Stimulated activated CD8-positive, alpha-beta memory T cell treated with anti-CD3 and anti-CD28 coated beads, Interleukin-7, amount 100 ng/mL, for 1 hour (primary cell): Measurements from ENCODE around the gene DIP2A.
A peak's percentile ranks its signal among the peaks of the same experiment; 100 is the strongest.

ENCODE experiments used
- DNase-seq, 2 donors: peaks; one replicate each; pipeline ENCODE4 v3.0.0-alpha.2; 2020; ENCODE audit warnings: low read depth in 2 of 2

The DIP2A gene

DNA sequence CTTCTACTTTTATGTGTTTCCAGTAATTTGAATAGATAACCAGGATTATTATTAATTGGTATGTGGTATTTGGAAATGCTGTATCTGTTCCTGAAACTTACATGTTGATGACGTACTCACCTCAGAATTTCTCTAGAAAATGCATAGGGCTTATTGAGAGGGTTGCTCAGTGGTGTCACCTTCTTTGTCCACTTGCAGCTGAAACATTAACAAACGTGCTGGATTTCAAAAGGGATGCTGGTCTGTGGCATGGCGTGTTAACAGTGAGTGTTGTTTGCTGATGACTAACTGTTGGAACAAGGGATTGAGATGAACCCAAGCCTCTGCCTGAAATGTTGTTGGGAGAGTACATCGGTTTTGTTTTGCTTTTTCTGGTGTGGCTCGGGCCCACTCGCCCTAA lies 78.3 kb downstream of the DIP2A start:
- DNase-seq = no peak

DNA sequence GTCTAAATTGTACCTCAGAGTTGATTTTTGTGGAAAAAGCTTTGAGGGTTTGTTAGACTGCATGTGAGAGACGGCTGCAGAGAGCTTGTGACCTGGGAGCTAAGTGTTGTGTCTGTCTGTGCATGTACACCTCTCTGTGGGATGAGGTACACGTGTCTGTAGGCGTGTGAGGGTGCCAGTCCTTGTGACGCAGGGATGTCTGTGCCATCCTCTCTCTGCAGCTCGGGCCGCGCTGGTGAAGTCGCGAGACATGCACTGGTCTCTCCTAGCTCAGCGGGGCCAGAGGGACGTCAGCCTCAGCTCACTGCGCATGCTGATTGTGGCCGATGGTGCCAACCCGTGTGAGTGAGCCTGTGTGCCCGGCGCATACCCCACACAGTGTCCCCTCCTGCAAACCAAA lies 79.6 kb downstream of the DIP2A start:
- DNase-seq = no peak

DNA sequence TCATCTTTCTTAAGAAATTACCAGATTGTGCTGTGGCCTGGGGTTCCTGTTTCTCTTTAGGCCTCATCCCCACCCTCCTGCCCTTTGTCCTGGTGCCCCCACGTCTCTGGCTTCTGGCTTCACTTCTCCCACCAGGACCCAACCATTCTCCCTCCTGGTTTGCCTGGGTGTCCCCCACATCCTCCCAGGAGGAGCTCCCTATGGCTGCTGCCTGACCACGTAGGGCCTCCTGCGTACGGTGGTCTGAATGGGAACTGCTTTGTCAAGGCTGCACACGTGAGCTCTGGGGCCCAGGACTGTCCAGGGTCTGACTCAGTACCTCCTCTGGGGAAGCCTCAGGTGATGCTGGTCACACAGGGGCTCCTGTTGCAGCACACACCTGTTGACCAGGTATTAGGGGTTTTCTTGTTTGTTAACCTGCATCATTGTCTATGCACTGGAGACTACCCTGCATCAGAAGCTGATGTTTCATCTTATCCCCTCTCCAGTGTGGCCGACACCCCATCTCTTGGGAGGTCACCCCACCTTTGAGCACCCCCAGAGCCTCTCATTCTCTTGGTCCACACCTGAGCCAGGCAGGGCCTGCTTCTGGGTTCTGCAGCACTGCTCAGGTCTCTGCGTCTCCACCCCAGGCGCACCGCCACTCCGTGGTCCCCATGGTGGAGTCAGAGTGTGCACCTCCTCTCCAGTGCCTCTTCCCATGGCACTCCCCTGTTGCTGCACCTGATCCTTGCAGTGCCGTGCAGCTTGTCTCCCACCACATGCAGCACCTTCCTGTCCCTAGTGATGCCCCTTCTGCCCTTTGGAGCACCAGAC lies 80.4 kb downstream of the DIP2A start:
- no peak for DNase-seq

DNA sequence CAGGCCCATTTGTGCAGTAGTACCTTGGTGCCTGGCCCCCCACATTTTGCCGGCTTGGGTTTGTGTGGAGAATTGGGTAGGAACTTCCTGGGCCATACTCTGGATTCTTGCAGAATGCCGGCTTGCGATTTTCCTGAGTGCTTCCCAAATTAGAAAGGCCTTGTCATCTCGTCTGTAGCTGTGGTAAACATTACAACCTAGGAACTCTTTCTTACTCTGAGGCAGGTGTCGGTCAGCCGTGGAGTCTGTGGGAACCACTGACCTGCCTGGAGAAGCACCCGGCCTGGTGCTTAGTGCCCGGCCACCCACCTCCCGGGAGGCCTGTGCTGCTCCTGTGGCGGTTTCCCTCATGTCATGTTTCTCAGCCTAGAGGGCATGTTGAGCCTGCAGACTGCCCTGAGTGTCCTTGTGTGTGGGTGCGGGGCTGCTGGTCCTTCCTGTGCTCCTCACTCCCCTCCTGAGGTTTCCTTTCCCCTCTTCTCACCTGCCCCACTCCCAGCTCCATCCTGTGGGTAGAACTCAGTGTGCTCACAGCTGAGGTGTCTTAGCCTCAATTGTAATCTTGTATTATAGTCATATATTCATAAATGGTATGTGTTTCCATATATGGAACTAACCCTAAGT lies 81.5 kb downstream of the DIP2A start:
- no peak for DNase-seq

DNA sequence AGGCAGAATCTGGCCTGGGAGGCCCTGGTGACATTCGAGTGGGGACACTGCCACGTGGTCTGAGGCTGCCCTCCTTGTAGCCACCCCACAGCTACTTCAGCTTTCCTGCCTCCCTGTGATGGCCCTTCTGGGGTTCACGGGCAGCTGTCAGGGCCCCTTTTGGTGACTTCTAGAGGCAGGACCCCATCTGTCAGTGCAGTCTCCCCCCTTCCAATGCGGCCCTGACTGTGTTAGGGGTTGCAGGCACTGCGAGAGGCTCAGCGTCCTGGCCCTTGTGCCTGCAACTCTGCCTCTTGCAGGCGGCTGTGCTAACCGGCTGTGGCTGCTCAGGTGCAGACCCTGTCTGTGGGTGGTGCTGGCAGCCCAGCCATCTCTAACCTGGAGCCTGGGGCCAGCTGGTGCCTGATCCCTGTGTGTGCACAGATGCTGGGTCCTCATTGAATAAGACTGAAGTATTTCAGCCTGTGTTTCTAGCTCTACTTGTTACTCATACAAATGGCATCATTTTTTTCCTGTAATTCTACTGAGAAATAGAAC lies 84.0 kb downstream of the DIP2A start:
- DNase-seq = no peak

DNA sequence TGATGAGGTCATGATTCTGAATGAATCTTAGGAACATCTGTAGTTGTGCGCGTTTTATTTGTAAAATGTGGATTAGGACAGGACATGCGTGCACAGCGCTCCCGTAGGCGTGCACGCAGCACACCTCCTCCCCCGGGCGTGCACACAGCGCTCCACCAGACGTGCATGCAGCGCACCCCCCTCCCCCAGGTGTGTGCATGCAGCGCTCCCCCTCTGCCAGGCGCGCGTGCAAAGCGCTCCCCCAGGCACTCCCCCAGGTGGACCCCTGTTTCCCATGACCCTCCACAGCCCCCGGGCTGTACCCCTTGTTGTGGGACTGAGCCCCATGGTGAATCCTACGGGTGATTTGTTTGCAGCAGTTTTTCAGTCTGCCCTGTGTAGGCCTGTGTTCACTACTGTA lies 84.6 kb downstream of the DIP2A start:
- DNase-seq = no peak

DNA sequence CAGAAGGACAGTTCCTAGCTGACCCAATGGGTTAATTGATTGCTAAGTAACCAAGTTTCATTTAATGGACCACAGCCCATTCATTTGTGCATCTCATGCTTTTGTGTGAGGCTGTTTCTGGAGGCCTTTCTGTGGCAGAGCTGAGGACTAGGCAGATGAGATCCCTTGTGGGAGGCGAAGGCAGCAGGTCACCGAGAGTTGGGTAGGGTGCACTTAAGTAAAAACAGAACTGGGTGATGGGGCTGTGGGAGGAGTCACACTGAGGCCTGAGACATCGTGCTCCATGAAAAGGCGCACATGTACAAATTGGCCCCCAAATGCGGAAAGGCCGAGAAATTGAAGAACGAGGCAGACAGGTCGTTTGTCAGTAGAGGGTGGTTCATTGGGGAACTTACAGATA lies 85.3 kb downstream of the DIP2A start:
- DNase-seq = no peak

DNA sequence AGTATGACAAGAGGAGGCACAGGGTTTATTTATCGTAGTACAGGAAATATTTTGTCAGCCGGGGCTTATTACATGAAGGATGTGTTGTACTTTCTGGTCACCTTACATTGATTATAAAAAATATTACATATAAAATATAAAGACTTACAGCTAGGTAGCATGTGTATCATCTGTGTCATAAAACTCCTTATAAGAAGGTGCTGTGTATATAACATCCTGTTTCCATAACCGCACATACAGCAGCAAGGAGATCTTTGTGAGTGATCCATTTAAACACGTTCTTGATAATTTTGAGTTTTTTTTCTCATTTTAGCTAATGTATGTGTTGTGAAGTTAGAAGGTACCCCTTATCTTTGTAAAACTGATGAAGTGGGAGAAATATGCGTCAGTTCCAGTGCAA lies 86.1 kb downstream of the DIP2A start:
- DNase-seq = no peak

DNA sequence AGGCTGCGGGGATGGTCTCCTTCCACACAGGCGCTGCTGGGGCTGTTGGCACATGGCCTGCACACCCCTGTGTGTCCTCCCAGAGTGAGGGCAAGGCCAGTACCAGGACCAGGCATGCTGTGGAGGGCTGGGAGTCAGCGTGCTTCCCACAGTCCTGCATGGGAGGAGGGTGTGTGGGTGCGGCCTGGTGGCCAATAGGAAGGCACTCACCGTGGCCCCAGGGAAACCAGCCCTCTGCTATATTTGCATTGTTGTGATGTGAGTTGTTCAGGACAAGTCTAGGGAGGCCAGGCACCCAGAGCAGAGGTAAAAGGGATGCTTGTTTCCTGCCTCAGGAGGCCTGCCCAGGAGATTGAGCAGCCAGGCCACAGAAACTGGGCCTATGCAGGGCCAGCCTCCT lies 86.7 kb downstream of the DIP2A start:
- no peak for DNase-seq

DNA sequence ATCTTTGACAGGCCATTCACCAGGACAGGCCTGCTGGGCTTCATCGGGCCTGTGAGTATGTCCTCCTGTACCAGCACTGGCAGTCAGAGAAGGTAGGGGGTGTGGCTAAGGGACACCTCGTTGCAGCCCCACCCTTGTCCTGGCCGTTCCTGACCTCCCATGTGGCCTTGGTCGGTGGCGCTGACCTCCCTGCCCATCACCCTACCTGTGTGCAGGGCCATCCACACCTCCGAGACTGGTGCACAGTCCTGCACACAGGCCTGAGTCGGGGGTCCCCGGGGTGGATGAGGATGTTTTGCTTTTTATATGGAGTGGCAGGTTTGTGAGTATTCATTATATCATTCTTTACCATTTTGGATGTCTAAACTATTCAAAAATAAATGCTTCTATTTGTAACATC lies 87.2 kb downstream of the DIP2A start:
- no peak for DNase-seq

DNA sequence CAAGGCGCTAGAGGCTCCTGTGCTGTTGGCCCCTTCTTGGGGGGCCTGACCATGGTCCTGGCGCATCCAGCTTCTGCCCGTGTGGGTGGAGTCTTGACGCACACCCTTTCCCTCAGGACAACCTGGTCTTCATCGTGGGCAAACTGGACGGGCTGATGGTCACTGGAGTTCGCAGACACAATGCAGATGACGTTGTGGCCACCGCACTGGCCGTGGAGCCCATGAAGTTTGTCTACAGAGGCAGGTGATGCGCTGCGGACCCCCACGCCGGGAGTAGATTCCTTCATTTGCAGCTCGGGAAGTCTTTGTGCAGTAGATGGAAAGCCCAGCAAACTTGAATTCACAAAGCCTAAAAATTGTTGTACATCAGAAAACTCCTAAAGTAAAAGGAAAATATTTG lies 88.1 kb downstream of the DIP2A start:
- no peak for DNase-seq

DNA sequence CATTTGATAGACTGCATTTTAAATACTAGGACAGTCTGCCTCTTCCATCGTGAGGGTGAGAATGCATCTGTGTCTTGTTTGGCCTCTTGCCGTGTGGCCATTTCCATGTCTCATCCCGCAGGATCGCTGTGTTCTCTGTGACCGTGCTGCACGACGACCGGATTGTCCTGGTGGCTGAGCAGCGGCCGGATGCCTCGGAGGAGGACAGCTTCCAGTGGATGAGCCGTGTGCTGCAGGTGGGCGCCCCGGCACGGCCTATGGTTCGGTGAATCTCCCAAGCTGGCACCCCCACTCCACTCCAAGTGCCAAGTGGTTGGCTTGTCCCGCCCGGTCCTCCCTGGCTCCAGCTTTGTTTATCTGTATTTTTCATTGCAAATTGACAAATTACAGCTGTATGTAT lies 91.0 kb downstream of the DIP2A start:
- DNase-seq = no peak

DNA sequence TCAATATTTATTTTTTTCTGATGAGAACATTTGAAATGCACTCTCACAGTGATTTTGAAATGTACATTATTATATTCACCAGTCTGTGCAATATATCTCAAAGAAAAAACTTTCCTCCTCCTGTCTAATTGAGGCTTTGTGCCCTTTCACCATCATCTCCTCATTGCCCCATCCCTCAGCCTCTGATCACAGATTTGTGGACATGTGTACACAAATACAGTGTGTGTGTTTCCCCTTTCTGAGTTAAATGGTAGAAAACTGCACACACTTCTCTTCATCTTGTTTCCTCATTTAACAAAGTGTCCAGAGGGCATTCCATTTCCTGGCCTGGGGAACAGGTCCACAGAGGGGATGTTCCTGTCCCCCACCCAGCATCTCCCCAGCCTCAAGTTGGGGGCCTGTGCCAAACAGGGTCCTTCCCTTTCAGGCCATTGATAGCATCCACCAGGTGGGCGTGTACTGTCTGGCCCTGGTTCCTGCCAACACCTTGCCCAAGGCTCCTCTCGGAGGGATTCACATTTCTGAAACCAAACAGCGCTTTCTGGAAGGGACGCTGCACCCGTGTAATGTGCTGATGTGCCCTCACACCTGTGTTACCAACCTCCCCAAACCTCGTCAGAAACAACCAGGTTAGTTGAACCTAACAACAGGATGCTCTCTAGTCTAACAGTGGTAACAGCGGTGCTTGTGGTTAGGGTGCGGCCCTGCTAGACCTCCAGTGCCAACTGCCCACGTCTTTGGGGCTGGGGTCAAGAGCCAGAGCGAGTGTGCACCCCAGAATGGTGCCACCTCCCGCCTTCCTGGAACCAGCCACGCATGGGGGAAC lies 91.6 kb downstream of the DIP2A start:
- DNase-seq = peak; percentile 14 to 21

DNA sequence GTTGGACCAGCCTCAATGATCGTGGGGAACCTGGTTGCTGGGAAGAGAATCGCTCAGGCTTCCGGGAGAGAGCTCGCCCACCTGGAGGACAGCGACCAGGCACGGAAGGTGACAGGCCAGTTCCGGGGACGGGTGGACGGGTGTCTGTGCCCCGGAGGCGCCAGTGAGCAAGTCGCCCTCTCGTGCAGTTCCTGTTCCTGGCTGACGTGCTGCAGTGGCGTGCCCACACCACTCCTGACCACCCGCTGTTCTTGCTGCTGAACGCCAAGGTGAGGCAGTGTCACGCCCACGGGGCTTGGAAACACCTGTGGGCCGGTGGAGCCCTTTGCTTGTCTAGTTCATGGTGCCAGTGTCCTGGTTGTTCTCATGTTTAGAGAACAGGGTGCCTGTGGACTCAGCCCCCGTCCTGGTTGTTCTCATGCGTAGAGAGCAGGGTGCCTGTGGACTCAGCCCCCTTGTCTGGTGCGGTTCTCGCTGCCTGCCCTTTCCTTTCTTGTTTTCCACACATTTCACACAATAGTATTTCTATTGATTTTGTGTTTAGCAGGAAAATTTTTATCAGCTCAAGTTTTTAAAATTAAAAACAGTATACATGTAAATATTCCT lies 93.0 kb downstream of the DIP2A start:
- peak in 1 of 2 donors; percentile 16 for DNase-seq

DNA sequence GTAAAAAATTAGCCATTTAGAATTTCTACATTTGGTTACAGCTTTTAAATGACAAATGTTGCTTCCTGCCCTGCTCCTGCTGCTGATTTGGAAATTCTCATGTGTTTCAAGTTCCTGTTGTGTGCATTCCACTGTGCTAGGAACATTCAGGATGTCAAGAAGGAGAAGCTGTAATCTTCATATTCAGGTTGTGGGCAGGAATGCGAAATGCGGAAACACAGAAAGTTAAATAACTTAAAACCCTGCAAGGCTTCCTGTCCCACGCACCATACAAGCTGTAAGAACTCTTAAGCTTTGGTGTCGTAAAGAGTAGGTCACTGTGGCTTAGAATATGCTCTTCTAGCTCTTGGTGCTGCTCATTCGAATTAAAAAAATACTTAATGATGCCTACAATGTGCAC lies 93.6 kb downstream of the DIP2A start:
- DNase-seq = no peak

DNA sequence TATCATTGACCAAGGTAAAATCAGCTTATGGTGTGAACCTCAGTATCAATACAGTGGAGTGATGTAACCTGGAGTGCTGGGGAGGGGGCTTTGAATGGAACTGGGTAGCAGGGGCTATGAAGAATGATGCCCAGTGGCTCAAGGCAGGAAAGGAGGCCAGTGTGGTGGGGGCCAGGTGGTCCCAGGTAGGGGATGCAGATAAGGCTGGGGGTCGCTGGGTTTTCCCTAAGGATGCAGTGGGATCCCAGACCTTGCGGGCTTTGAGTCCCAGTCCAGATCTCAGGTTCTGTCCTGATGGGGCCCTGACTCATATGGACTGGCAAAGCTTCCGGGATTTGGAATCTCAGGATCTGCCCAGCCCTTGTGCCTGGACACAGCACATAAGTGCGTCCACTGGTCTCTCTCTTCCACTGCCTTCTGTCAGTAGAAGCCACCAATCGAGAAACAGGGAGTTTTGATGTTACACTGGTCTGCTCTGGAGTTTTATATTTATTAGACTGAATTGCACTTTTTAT lies 94.2 kb downstream of the DIP2A start:
- DNase-seq = no peak

DNA sequence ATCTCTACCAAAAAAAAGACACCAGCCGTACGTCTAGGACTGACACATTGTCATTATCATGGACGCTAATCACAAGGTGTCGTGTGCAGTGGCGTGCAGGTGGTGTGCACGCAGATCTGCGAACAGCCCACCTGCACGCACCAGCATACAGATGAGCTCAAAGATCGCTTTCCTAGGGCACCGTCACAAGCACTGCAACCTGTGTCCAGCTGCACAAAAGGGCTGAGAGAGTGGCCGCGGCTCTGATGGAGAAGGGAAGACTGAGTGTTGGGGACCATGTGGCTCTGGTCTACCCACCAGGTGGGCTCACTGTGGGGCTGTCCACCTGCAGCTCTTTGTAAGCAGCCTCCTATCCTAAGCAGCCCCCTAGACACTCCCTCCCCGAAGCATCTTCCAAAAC lies 95.3 kb downstream of the DIP2A start:
- DNase-seq = no peak

DNA sequence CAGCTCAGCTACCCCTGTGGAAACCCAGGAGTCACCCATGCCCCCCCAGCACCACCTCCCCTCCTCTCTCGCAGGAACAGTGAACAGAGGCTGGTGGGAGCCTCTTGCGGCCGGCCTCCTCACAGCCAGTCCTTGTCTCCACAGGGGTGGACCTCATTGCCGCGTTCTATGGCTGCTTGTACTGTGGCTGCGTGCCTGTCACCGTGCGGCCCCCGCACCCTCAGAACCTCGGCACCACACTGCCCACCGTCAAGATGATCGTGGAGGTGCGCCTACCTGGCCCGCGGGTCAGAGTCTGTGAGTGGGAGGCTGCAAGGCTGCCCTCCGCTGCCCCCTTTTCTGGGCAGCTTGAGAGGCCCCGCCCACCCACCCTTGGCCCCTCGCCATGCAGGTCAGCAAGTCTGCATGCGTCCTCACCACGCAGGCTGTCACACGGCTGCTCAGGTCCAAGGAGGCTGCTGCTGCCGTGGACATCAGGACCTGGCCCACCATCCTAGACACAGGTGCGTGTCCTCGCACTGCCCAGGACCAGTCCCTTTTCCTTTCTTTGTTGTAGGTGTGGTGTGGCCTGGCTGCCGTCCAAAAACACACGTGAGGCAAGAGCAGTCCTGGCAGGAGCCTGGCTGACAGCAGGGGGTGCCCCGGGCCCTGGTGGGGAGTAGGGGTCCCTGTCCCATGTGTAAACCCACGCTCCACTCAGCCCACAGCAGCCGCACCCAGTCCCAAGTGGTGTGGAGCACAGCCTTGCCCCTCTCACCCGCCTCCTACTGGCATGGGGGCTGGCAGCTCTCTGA lies 95.9 kb downstream of the DIP2A start:
- no peak for DNase-seq

DNA sequence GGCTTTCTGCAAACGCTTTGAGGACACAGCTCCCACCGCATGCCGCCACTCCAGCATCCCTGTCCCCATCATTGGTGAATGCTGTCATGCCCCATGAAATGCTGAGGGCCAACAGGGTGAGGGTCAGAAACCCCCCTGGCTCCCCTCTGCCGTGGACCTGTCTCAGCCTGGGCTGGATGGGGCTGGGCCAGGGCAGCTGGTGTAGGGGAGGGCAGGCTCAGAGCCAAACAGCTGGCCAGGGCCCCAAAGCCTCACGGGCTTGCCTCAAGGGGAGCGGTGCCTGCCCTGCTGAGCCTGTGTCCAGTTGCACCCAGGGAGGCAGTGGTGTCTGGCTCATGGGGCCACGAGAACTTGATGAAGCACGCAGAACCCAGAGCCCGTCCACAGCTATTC lies 96.5 kb downstream of the DIP2A start:
- DNase-seq = no peak

DNA sequence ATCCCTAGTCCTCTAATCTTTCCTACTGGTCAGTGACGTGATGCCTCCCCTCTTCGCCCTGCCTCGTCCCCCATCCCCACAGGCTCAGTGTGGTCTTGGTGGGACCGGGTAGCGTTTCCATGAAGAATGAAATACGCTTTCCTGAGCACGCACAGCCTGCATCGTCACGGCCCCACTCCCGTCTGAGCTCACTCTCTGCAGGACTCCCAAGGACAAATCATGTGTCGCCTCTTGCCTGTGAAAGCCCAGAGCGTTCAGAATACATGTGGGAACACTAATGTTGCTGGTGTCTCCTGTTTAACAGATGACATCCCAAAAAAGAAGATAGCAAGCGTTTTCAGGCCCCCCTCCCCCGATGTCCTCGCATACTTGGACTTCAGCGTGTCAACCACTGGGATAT lies 97.0 kb downstream of the DIP2A start:
- no peak for DNase-seq

DNA sequence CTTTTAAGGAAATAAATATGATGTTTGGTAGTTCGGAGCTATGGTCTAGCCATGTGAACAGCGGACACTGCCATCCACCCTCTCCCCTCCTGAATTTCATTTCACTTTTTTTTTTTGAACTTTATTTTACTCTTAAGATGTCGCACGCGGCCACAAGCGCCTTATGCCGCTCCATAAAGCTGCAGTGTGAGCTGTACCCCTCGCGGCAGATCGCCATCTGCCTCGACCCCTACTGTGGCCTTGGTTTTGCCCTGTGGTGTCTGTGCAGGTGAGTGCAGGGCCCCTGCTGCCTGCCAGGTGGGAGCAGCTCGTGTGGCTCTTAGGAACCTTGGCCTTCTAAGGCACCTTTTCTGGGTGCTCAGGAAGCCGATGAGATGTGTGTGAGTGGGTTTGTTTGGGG lies 98.1 kb downstream of the DIP2A start:
- DNase-seq = no peak
